ENCODE results near the gene NKX6-2. TPM values are rescaled to one million over a fixed set of nuclear protein-coding genes. Genes with fewer than 3 reads are reported as not detected.
"Not testable (repeated sequence)": the region's sequence is repeated elsewhere in the genome, so short reads cannot be mapped to it uniquely, and the experiment has no call there.

Gene NKX6-2
- polyA plus RNA-seq, 1 donor = 1.7 TPM

DNA sequence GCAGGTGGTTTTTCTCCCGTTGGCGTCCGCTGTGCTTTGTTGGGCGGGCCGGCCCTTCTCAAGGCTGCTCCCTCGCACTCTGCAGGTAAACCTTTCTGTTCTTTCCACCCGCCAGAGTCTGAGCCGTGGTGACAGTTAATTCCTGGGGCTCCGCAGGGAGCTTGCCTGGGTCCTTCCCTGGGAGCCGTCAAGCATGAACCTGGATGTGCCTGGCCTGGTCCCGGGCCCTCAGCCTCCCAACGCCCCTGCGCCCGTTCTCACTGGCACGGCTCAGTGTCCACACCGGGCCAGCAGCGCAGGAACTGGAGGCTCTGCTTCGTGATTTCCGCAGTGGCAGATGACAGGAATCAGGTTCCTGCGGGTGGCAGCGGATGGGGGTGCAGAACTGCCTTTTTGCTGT lies 10.9 kb upstream of the NKX6-2 start:
- no CpG with 5 or more reads among the region's 21 CpGs for WGBS (ENCODE audit: insufficient coverage, low lambda C conversion rate)

DNA sequence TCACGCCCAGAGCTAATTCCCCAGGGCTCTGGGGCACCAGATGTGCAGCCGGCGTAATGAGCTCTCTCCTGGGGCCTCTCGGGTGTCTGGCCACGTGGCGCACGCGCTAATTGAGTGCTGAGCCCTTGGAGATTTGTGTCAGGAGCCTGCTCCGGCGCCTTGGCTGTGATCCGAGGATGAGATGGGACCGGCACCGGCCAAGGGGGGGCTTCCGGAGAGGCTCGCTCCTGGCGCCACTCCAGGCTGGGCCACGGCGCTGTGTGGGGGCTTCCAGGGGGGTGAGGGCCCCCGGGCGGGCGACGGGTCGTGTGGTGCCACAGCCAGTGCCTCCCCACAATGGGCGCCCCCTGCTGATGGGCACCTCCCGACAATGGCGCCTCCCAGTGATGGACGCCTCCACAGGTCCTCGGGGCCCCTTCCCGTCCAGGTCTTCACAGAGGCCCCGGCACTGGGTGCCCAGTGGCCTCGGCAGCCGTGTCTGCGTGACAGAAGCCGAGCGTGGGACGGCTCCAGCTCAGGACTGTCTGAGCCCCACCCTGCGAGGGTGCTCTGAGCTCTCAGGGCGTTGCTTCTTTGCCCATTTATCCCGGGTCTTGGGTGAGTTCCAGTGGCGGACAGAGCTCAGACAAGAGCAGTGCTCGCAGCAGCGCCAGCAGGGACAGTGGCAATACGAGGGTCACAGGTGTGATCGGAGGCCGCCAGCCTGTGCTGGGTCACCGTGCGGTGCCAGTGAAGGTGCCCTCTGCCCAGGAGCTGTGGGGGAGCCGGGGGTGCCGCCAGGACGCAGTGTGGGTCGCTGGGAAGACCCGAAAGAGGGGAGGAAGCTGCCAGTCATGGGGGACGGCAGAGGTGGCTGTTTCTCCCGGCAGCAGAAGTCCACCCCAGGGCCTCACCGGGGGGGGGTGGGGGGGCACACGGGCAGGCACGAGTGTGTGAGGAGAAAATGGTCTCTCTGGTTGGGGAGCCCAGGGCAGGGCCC lies 8.2 kb upstream of the NKX6-2 start:
- no CpG with 5 or more reads among the region's 57 CpGs for WGBS (ENCODE audit: insufficient coverage, low lambda C conversion rate)
- no peaks in the 10 kb centered on the region for H3K36me3 ChIP-seq (ENCODE audit: control insufficient read depth, insufficient read depth, low read length)
- no peaks in the 10 kb centered on the region for H3K4me1 ChIP-seq (ENCODE audit: control insufficient read depth, insufficient read depth, low read length)
- H3K4me3 ChIP-seq (ENCODE audit: low read length) = no peak overlapping the region
- no peak for DNase-seq
- H3K9me3 ChIP-seq (ENCODE audit: control insufficient read depth, low read depth, low read length) = peaks cover under 1% of the 10 kb centered on the region
- no peak overlapping the region for H3K27ac ChIP-seq (ENCODE audit: low read length)
- H3K27me3 ChIP-seq (ENCODE audit: control insufficient read depth, insufficient read depth, low read length) = peaks cover 38% of the 10 kb centered on the region

More for the DNA sequence above, 10.9 kb upstream of the NKX6-2 start:
- Histone ChIP-seq H3K27ac (ENCODE audit: low read length) (no peak overlapping the region), H3K4me3 (ENCODE audit: low read length) (no peak overlapping the region), H3K4me1 (ENCODE audit: control insufficient read depth, insufficient read depth, low read length) (no peaks in the 10 kb centered on the region), H3K9me3 (ENCODE audit: control insufficient read depth, low read depth, low read length) (peaks cover 3% of the 10 kb centered on the region), H3K36me3 (ENCODE audit: control insufficient read depth, insufficient read depth, low read length) (no peaks in the 10 kb centered on the region), H3K27me3 (ENCODE audit: control insufficient read depth, insufficient read depth, low read length) (peaks cover 14% of the 10 kb centered on the region)
- DNase-seq = no peak

GRCh38 chr10:132793213-132793612 lies 7.3 kb upstream of the NKX6-2 start:
- no peak for DNase-seq
- Histone ChIP-seq H3K9me3 (ENCODE audit: control insufficient read depth, low read depth, low read length) (peaks cover 5% of the 10 kb centered on the region), H3K4me1 (ENCODE audit: control insufficient read depth, insufficient read depth, low read length) (no peaks in the 10 kb centered on the region), H3K4me3 (ENCODE audit: low read length) (no peak overlapping the region), H3K27me3 (ENCODE audit: control insufficient read depth, insufficient read depth, low read length) (peaks cover 48% of the 10 kb centered on the region), H3K36me3 (ENCODE audit: control insufficient read depth, insufficient read depth, low read length) (no peaks in the 10 kb centered on the region), H3K27ac (ENCODE audit: low read length) (no peak overlapping the region)
- WGBS (ENCODE audit: insufficient coverage, low lambda C conversion rate) = no CpG with 5 or more reads among the region's 9 CpGs

- WGBS (ENCODE audit: insufficient coverage, low lambda C conversion rate) = no CpG with 5 or more reads among the region's 17 CpGs
Observed at GRCh38 chr10:132792796-132793195, 6.8 kb upstream of the NKX6-2 start.

DNA sequence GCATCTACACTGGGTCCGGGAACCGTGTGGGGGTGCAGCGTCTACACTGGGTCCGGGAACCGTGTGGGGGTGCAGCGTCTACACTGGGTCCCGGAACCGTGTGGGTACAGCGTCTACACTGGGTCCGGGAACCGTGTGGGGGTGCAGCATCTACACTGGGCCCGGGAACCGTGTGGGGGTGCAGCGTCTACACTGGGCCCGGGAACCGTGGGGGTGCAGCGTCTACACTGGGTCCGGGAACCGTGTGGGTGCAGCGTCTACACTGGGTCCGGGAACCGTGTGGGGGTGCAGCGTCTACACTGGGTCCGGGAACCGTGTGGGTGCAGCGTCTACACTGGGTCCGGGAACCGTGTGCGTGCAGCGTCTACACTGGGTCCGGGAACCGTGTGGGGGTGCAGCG lies 6.2 kb upstream of the NKX6-2 start:
- H3K9me3 ChIP-seq (ENCODE audit: control insufficient read depth, low read depth, low read length); H3K27ac ChIP-seq (ENCODE audit: low read length); H3K4me3 ChIP-seq (ENCODE audit: low read length); DNase-seq; H3K36me3 ChIP-seq (ENCODE audit: control insufficient read depth, insufficient read depth, low read length); H3K4me1 ChIP-seq (ENCODE audit: control insufficient read depth, insufficient read depth, low read length): not testable (repeated sequence)
- no CpG with 5 or more reads among the region's 33 CpGs for WGBS (ENCODE audit: insufficient coverage, low lambda C conversion rate)
- peaks cover 57% of the 10 kb centered on the region for H3K27me3 ChIP-seq (ENCODE audit: control insufficient read depth, insufficient read depth, low read length)

More at GRCh38 chr10:132792796-132793195, 6.8 kb upstream of the NKX6-2 start:
- H3K27ac ChIP-seq (ENCODE audit: low read length) = no peak overlapping the region
- no peak for DNase-seq
- peaks cover 5% of the 10 kb centered on the region for H3K9me3 ChIP-seq (ENCODE audit: control insufficient read depth, low read depth, low read length)
- no peaks in the 10 kb centered on the region for H3K36me3 ChIP-seq (ENCODE audit: control insufficient read depth, insufficient read depth, low read length)
- H3K4me1 ChIP-seq (ENCODE audit: control insufficient read depth, insufficient read depth, low read length) = no peaks in the 10 kb centered on the region
- no peak overlapping the region for H3K4me3 ChIP-seq (ENCODE audit: low read length)
- H3K27me3 ChIP-seq (ENCODE audit: control insufficient read depth, insufficient read depth, low read length) = peaks cover 52% of the 10 kb centered on the region

GRCh38 chr10:132790934-132791829 lies 5.2 kb upstream of the NKX6-2 start:
- H3K4me1 ChIP-seq (ENCODE audit: control insufficient read depth, insufficient read depth, low read length) = no peaks in the 10 kb centered on the region
- H3K27ac ChIP-seq (ENCODE audit: low read length) = no peak overlapping the region
- H3K9me3 ChIP-seq (ENCODE audit: control insufficient read depth, low read depth, low read length) = peaks cover 5% of the 10 kb centered on the region
- no peaks in the 10 kb centered on the region for H3K36me3 ChIP-seq (ENCODE audit: control insufficient read depth, insufficient read depth, low read length)
- no peak for DNase-seq
- WGBS (ENCODE audit: insufficient coverage, low lambda C conversion rate) = no CpG with 5 or more reads among the region's 31 CpGs
- H3K27me3 ChIP-seq (ENCODE audit: control insufficient read depth, insufficient read depth, low read length) = peaks cover 58% of the 10 kb centered on the region
- no peak overlapping the region for H3K4me3 ChIP-seq (ENCODE audit: low read length)

GRCh38 chr10:132790470-132790869 lies 4.5 kb upstream of the NKX6-2 start:
- Histone ChIP-seq H3K4me3 (ENCODE audit: low read length) (no peak overlapping the region), H3K27me3 (ENCODE audit: control insufficient read depth, insufficient read depth, low read length) (peaks cover 59% of the 10 kb centered on the region), H3K9me3 (ENCODE audit: control insufficient read depth, low read depth, low read length) (peaks cover 5% of the 10 kb centered on the region), H3K27ac (ENCODE audit: low read length) (no peak overlapping the region), H3K4me1 (ENCODE audit: control insufficient read depth, insufficient read depth, low read length) (no peaks in the 10 kb centered on the region), H3K36me3 (ENCODE audit: control insufficient read depth, insufficient read depth, low read length) (no peaks in the 10 kb centered on the region)
- 75% methylated on average over 2 of the region's 7 CpGs for WGBS (ENCODE audit: insufficient coverage, low lambda C conversion rate)
- no peak for DNase-seq

DNA sequence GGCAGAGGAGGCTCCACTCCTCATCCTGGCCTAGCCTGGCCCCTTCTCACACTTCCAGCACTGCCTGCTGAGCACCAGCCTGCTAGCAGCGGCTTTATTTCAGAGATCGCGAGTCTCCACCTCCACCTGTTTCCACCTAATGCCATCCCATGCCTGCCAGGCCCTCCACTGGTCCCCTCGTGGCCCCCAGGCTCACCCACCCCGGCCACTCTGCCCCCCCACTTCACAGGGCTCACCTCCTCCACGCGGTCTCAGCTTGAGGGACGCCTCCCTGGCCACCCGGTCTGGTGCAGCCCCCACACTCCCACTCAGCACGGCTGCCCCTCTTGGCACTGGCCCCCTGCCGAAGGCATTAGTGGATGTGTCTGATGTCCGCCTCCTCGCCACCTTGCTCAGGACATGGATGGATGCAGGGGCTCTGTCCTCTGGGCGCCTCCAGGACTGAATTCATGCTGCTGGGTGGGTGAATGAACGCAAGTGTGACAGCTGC lies 3.8 kb upstream of the NKX6-2 start:
- peaks cover 5% of the 10 kb centered on the region for H3K9me3 ChIP-seq (ENCODE audit: control insufficient read depth, low read depth, low read length)

DNA sequence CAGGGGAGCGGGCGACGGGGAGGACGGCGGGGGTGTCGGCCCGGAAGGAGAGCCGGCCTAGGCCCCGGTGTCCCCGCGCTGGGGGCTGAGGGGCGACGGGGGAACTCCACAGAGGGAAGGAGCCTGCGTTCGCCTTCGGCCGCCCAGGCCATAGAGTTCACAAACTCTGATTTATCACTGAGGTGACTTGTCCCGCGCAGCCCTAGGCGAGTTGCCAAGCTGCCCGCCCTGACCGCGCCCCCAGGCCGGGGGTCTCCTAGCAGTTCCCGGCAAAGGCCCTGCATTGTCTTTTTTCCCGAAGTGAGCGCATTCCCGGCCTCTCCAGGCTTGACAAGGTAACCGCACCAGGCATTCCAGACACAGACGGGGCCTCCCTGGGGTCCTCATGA lies 2.9 kb upstream of the NKX6-2 start:
- Histone ChIP-seq H3K27ac (ENCODE audit: low read length) (no peak overlapping the region), H3K4me1 (ENCODE audit: control insufficient read depth, insufficient read depth, low read length) (no peaks in the 10 kb centered on the region), H3K36me3 (ENCODE audit: control insufficient read depth, insufficient read depth, low read length) (no peaks in the 10 kb centered on the region), H3K9me3 (ENCODE audit: control insufficient read depth, low read depth, low read length) (peaks cover 10% of the 10 kb centered on the region), H3K27me3 (ENCODE audit: control insufficient read depth, insufficient read depth, low read length) (peaks cover 73% of the 10 kb centered on the region), H3K4me3 (ENCODE audit: low read length) (no peak overlapping the region)
- WGBS (ENCODE audit: insufficient coverage, low lambda C conversion rate) = no CpG with 5 or more reads among the region's 30 CpGs
- no peak for DNase-seq

More for the DNA sequence above, 3.8 kb upstream of the NKX6-2 start:
- Histone ChIP-seq H3K27ac (ENCODE audit: low read length) (no peak overlapping the region), H3K27me3 (ENCODE audit: control insufficient read depth, insufficient read depth, low read length) (peaks cover 65% of the 10 kb centered on the region), H3K4me1 (ENCODE audit: control insufficient read depth, insufficient read depth, low read length) (no peaks in the 10 kb centered on the region), H3K4me3 (ENCODE audit: low read length) (no peak overlapping the region), H3K36me3 (ENCODE audit: control insufficient read depth, insufficient read depth, low read length) (no peaks in the 10 kb centered on the region)
- no peak for DNase-seq
- no CpG with 5 or more reads among the region's 15 CpGs for WGBS (ENCODE audit: insufficient coverage, low lambda C conversion rate)

GRCh38 chr10:132788180-132788830 lies 2.4 kb upstream of the NKX6-2 start:
- Histone ChIP-seq H3K9me3 (ENCODE audit: control insufficient read depth, low read depth, low read length) (peaks cover 11% of the 10 kb centered on the region), H3K36me3 (ENCODE audit: control insufficient read depth, insufficient read depth, low read length) (no peaks in the 10 kb centered on the region), H3K4me1 (ENCODE audit: control insufficient read depth, insufficient read depth, low read length) (no peaks in the 10 kb centered on the region), H3K27ac (ENCODE audit: low read length) (no peak overlapping the region), H3K27me3 (ENCODE audit: control insufficient read depth, insufficient read depth, low read length) (peaks cover 74% of the 10 kb centered on the region), H3K4me3 (ENCODE audit: low read length) (no peak overlapping the region)
- WGBS (ENCODE audit: insufficient coverage, low lambda C conversion rate) = no CpG with 5 or more reads among the region's 79 CpGs
- DNase-seq = no peak

Data from large intestine (tissue), 3 donors.